Hematopoietic multipotent progenitor cell treated with erythropoietin and hydrocortisone succinate and interleukin-3 and kit ligand, for 8 days (in vitro differentiated cells): Measurements from ENCODE around the gene SH2D4B.

ENCODE experiments used
- DNase-seq: peaks from one replicate; pipeline ENCODE4 v3.0.0-alpha.2; 2015

The SH2D4B gene

DNA sequence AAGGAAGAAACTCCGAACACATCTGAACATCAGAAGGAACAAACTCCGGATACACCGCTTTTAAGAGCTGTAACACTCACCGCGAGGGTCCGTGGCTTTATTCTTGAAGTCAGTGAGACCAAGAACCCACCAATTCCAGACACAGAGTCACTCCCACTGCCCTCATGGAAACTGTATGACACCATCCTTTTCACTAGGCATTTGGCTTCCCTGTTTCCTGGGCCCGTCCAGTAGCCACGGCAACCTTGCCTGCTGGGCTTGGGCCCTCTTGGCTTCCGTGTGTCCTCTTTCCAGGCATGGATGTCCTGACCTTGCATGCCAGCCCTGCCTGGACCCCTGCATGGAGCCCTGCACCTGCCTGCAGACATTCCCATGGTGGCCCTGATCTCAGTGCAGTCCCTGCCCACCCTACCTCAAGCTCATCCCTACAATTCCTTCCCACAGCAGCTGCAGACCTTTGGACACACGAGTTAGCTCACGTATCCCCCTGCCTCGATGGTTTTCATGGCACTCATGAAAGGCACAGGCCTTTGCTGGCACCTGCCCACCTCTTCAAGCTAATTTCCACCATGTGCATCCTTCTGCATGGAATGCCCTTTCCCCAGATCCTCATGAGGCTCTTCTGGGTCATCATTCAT is 6.7 kb downstream of the SH2D4B start:
- no peak for DNase-seq

DNA sequence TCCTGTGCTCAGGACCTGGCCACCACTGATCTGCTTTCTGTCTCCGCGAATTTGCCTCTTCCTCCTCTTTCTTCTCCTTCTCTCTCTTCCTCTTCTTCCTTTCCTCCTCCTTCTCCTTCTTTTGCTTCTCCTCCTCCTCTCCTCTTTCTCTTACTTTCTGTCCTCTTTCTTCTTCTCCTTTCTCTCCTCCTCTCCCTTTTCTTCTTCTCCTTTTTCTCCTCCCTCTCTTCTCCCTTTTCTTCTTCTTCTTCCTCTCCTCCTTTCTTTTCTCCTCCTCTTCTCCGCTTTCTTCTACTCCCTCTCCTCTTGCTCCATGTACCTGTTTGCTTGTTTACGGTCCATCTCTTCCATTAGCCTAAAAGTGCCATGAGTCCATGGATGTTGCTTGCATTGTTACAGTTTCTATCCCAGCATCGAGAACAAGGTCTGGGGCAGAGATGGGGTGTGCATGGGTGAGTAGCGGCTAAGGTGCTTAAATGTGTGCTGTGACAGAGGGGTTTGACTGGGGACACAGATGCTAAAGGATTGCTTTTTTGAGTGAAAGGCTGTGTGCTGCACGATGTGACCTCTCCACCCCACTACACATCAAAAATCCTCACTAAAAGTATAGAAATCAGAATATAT is 7.7 kb downstream of the SH2D4B start:
- no peak for DNase-seq

DNA sequence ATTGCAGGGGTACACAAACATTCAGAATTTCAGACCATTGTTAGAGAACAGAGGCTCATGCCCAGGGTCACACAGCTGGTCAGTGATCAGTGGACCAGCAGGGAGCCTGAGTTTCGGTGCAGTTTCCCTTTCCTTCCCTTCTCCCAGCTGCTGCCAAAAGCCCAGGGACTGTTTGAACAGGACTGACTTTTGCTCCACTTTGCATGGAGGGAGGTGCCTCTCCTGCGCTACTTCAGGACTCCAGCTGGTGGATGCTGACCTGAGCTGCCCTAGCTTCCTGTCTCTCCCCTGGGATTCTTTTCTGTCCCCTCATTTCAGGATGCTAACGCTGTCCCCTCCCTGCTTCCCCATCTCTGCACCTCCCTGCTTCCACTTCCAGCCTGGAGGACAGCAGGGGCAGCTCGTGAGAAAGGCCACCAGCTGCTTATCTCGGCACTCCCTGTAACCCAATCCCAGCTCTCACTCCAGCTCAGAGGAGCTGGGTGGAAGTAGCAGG is 14.5 kb downstream of the SH2D4B start:
- DNase-seq = no peak

- DNase-seq = no peak
Measured at GRCh38 chr10:80553436-80553835, 15.7 kb downstream of the SH2D4B start.

DNA sequence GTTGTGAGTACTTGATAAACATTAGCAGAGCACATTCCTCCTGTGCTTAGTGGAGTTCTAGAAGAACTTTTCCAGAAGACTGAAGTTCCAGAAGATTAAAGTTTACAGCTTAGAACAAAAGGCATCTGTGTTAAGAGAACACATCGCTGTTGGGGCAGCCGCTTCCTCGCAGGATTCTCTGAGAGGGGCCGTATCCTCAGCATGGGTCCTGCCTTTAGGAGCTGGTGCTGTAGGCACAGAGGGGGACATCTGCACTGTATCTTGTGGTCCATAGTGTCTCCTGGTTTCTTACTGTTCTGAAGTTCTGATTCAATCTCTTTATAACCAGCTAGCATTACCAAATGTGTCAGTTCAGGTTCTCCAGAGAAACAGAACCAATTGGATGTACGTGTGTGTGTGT is 16.3 kb downstream of the SH2D4B start:
- DNase-seq = no peak

GRCh38 chr10:80555415-80555814 is 17.7 kb downstream of the SH2D4B start:
- no peak for DNase-seq

DNA sequence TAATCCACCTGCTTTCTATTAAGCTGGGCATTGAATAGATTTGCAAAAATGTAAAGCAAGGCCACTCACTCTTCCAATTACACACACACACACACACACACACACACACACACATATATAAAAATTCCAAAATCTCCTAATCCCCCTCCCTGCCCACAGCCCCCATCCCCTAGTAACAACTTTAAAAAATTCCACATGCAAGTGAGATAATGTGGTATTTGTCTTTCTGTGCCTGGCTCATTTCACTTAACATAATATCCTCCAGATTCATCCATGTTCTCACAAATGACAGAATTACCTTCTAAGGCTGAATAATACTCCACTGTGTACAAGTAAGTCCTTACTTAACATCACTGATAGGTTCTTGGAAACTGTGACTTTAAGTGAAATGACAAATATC is 24.2 kb downstream of the SH2D4B start:
- DNase-seq = no peak

- DNase-seq = no peak
Measured at GRCh38 chr10:80567292-80567691, 29.6 kb downstream of the SH2D4B start.

DNA sequence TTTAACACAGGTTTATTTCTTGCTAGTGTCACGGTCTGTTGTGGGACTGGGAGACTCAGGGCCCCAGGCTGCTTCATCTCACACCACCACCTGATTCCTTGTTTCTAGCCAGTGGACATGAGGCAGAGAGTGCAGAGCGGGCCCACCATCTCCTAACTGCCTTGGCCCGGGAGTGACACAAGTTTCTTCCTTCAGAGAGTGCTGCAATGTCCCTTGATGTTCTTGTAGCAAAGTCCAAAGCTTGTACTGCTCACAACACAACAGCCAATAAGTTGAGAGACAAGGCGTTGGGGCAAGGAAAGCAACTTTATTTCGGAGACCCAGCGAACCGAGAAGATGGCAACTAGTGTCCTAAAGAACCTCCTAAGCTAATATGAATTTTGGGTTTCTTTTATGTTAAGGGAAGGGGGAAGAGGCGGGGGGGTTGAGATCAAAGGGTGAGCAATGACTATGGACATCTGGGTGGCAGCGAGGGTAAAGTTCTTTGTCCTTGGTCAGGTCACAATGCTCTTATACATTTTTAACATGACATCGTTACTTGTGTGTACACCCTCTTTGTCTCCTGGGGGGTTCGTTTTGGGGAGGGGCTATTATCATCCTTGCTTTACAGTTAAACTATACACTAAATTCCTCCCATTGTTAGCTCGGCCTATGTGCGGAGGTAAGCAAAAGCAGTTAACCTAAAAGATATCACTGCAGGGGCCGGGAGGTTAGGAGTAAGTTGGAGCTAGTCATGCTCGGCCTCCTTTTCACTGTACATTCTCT is 31.6 kb downstream of the SH2D4B start:
- no peak for DNase-seq

GRCh38 chr10:80571352-80571751 is 33.6 kb downstream of the SH2D4B start:
- DNase-seq = no peak

DNA sequence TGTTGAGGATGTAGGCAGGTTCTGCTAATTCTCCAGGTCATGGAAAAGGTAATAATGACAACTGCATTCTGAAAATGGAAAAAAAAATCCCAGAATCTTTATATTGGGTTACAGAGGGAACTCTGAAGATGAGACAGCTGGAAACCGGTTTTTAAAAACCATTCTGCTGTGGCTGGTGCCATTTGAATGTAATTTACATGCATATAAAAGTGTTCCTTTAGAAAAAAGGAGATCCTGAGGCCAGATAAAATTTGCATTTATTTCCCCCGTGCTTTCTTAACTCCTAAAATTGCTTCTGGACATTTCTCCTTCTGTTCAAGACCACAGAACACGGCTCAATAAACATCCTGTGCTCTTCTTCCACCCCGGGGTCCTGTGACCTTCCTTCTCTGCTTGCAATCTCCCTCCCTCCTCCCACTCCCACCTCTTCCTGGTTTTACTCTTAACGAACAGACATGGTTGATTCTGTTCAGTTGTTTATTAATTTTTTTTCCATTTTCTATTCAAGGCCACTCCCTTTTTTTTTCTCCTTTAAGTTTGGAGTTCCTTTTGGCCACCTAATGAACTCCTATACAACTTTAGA is 41.6 kb downstream of the SH2D4B start:
- no peak for DNase-seq

DNA sequence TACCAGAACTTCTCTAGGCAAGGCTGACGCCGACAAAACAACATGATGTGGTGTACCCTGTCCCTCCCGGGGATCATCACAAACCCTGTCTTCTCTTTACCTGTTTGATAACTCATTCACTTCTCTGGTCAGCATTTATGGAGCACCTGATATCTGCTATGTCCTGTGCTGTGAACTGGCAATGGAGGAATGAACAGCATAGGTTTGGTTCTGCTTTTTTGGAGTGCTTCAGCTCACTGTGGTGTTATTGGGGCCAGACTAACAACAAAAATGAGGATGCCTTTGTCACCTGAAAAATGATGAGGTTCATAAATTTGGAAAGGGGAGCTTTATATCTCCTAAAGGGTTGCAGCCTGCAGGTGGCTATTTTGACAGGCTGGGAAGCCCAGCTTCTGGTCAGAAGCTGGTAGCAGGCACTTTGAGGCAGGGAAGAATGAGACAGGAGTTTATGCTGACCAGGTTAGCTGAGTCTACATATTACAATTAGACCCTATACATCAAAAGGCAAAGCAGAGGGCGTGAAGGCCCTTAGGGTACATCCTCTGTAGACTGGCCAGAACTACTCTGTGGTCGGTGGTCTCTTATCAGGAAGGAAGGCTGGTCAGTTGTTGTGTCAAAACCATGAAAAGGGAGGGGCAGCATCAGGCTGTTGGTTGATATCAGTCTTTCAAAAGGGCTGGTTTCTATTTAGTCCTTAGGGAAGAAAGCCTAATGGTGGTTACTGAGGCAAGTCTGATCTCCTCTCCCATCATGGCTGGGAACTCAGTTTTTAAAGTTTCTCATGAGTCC is 42.3 kb downstream of the SH2D4B start:
- peak; percentile 71 for DNase-seq

- peak; percentile 7 for DNase-seq
Measured at GRCh38 chr10:80580638-80581468, 43.2 kb downstream of the SH2D4B start.

GRCh38 chr10:80581469-80581835 is 43.8 kb downstream of the SH2D4B start:
- peak; percentile 10 for DNase-seq

DNA sequence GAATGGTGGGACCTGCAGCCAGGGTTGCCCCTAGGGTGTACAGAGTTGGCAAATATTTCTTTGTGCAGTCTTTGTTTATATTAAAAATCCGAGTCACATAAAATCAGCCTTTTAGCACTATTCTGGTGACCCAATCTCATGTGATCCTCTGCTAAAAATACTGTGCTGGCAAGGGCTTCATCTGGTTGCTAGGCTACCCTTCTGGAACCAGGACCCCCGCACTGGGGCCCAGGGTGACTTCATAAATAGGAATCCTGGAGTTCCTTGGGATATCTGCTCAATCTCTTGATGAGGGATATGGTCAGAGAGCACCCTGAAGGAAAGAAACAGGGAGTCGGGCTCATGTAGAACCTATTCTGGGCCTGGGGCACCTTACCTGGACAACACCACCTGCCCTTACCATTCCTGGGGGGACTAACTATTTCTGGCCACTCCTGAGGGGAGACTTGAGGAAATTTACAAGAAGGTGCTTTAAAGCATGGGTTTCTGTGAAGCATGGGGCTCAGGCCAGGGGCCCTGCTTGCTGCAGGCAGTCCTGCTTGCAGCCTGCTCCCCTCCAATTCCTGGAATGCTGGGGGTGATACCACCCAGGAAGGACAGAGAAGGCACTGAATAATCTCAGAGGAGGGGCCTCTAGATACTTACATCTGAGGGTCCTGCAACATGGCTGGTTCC is 44.7 kb downstream of the SH2D4B start:
- DNase-seq = no peak

- DNase-seq = peak; percentile 17
Measured at GRCh38 chr10:80583685-80584084, 46.0 kb downstream of the SH2D4B start.

DNA sequence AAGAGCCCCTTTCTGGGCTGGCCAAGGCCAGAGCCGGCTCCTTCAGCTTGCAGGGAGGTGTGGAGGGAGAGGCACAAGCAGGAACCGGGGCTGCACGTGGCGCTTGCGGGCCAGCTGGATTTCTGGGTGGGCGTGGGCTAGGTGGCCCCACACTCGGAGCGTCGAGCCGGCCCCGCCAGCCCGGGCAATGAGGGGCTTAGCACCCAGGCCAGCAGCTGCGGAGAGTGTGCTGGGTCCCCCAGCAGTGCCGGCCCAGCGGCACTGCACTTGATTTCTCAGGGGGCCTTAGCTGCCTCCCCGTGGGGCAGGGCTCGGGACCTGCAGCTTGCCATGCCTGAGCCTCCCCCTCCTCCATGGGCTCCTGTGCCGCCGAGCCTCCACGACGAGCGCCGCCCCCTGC is 48.1 kb downstream of the SH2D4B start:
- DNase-seq = no peak

DNA sequence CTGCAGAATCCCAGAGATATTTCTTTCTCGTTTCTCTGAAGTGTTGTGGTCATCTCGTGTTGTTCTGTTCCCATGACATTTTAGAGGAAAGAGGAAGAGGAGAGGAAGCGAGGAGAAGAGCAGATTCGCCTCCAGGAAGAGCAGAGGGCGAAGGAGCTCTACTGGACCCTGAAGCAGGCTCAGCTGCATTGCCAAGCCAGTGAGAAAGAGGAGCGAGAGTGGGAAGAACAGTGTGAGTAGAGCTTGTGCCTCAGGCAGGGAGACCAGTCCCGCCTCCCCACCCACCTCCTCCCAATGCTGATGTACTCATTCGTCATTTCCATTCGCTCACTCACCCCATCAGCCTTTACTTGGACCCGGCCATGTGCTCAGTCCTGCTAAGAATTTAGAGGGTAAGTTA is 50.8 kb downstream of the SH2D4B start:
- no peak for DNase-seq

DNA sequence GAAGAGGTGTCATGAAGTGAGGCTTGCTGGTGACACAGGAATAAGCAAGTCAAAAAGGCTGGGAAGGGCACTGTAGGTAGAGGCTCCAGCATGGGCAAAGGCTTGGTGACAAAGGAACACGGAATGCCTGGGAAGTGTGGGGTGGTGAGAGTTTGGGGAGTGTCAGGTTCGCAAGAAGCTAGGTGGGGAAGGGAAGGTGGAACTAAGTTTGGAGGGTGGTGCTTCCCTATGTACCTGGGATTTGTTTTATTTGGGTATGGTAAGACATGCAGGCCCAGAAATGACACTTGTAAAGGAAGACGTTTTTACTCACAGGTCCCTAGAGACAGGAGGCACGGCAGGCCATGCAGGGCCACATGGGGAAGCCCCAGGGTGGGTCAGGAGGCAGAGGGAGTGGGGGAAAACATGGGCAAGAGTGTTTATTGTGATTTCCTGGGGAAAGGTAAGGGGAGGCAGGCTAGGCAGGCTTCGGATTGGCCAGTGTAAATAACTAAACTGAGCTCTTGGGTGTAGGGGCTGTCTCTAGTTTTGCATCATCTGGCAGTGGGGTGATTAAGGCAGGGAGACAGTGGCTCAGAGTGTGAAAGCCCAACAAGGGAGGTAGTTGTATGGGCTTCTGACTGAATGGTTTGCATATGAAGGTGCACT is 52.1 kb downstream of the SH2D4B start:
- no peak for DNase-seq

DNA sequence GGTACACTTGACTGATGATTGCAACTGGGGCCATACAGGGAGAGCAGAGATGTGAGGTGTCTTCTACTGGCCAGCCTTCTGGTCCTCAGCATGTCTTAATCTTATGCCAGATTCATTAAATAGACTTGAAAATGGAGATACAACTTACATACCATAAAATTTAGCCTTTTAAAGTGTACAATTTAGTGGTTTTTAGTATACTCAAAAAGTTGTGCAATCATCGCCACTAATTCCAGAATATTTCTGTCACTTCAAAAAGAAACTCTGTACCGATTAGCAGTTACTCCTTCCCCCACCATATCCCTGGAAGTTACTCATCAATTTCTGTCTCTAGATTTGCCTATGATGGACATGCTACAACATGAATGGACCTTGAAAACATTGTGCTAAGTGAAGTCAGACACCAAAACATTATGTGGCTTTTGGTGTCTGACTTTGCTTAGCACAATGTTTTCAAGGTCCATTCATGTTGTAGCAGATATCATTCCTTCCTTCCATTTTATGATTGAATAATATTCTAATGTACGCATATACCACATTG is 53.0 kb downstream of the SH2D4B start:
- no peak for DNase-seq
